ENCODE results near the gene ADAMTSL4.

- TF ChIP-seq CTCF (IDR thresholded peaks at IDR 0.05; ENCODE audit: insufficient read depth, low read depth, low read length): no peak
- TF ChIP-seq EZH2 (IDR thresholded peaks at IDR 0.05; ENCODE audit: insufficient read depth, low read length): no peak
Measured at GRCh38 chr1:150609732-150610131, 60.5 kb downstream of the ADAMTSL4 start.

Measured in astrocyte (in vitro differentiated cells and primary cell).